GM18502 (cell line): Measurements from ENCODE around the gene ABHD18.
"Not testable (repeated sequence)": the region's sequence is repeated elsewhere in the genome, so short reads cannot be mapped to it uniquely, and the experiment has no call there.

Experiments
- ATAC-seq: cut with Tn5 transposase; IDR thresholded peaks from one replicate; pipeline ENCODE4 v1.9.1; 2021; ENCODE audit warnings: mild to moderate bottlenecking; ENCODE audit not compliant: unreplicated experiment, poor library complexity

ABHD18 gene

GRCh38 chr4:127965062-127965802 is at the start of gene ABHD18, which contains the start of gene MFSD8:
Gene ABHD18 (plus strand): TSS chr4:127965406. CDS start chr4:127982956, 17,550 bp downstream.
Gene MFSD8 (minus strand): TSS chr4:127965173. CDS start chr4:127965133, 40 bp downstream.
- ATAC-seq = peak; percentile 96

DNA sequence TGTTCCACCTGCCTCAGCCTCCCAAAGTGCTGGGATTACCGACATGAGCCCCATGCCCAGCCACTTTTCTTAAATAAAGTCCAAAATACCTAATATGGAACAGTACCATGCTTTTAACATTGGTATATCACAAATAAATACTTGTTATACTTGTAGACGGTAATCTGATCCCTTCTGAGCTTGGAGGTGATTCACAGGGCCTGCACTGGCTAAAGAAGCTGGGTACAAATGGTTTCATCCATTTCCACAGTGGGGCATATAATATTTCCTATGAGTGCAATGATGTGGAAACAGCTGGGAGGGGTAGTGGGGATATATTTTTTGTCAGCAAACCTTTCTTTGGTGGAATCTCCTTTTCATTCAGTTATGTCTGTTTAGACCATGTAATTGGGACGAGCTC is 48.7 kb upstream of the ABHD18 start:
- ATAC-seq = no peak

DNA sequence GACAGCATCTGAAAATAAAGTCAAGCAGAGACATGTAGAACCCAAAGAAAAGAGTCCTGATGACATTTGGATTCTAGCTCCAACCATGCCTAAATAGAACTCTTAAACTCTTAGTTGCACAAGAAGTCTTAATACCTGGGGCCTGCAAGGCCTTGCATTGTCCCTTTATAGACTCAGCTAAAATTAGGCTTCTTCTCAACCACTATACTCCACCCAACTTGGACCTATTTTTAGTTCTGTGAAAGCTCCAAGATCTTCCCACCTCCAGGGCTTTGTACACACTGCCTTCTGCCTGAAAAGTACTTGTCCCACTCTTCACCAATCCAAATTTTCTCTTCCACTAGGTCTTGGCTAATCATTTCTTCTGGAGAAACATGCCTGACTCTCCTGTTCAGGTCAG is 48.1 kb upstream of the ABHD18 start:
- no peak for ATAC-seq

DNA sequence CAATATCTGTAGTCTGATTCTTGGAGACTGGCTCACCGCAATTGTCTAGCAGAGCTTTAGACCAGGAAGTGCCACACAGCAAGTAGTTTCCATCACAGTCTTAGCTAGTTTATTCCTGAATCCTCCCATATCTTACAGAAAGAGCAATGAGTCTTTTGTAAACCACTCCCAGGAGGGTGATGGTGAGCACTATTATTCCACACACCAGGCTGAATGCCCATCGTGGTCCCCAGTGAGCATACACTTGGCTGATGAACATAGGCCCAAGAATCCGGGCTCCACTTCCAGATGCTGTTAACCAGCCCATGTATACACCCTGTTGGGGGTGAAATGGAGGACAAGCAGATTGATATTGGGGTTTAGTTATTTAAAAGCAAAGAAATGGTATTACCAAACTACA is 44.7 kb upstream of the ABHD18 start:
- no peak for ATAC-seq

GRCh38 chr4:127922226-127922625 is 43.0 kb upstream of the ABHD18 start:
- no peak for ATAC-seq

DNA sequence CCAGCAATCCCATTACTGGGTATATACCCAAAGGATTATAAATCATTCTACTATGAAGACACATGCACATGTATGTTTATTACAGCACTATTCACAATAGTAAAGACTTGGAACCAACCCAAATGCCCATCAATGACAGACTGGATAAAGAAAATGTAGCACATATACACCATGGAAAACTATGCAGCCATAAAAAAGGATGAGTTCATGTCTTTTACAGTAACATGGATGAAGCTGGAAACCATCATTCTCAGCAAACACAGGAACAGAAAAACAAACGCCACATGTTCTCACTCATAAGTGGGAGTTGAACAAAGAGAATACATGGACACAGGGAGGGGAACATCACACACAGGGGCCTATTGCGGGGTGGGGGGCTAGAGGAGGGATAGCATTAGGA is 39.5 kb upstream of the ABHD18 start:
- not testable (repeated sequence) for ATAC-seq

GRCh38 chr4:127930175-127930574 is 35.0 kb upstream of the ABHD18 start:
- no peak for ATAC-seq

GRCh38 chr4:127931836-127932235 is 33.4 kb upstream of the ABHD18 start:
- ATAC-seq = not testable (repeated sequence)

- no peak for ATAC-seq
These were observed 28.2 kb upstream of the ABHD18 start for GRCh38 chr4:127936974-127937373.

- ATAC-seq = no peak
These were observed 8.1 kb upstream of the ABHD18 start for GRCh38 chr4:127957105-127957504.

DNA sequence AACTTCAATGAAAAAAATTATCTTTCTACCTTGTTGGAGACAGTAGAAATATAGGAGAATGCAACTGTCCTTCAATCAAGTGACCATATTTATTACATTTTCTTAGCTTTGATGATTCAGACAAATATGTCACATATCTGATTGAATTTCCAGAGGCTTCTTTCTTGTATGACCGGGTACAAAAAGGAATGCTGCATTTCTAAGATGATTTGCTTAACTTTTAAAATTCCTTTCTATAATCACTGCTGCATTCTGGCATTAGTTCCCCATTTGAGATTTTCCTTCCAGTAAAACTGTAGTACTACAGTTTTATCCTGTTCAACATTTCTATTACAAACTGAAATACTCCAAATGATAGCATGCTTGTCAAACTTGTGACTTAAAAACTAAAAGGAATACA is 5.4 kb upstream of the ABHD18 start:
- no peak for ATAC-seq

DNA sequence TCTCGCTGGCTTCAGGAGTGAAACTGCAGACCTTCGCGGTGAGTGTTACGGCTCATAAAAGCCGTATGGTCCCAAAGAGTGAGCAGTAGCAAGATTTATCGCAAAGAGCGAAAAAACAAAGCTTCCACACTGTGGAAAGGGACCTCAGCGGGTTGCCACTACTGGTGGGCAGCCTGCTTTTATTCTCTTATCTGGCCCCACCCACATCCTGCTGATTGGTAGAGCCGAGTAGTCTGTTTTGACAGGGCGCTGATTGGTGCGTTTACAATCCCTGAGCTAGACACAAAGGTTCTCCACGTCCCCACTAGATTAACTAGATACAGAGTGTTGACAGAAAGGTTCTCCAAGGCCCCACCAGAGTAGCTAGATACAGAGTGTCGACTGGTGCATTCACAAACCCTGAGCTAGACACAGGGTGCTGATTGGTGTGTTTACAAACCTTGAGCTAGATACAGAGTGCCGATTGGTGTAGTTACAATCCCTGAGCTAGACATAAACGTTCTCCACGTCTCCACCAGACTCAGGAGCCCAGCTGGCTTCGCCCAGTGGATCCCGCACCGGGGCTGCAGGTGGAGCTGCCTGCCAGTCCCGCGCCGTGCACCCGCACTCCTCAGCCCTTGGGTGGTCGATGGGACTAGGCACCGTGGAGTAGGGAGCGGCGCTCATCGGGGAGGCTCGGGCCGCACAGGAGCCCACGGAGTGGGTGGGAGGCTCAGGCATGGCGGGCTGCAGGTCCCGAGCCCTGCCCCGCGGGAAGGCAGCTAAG is 1.4 kb upstream of the ABHD18 start:
- not testable (repeated sequence) for ATAC-seq

DNA sequence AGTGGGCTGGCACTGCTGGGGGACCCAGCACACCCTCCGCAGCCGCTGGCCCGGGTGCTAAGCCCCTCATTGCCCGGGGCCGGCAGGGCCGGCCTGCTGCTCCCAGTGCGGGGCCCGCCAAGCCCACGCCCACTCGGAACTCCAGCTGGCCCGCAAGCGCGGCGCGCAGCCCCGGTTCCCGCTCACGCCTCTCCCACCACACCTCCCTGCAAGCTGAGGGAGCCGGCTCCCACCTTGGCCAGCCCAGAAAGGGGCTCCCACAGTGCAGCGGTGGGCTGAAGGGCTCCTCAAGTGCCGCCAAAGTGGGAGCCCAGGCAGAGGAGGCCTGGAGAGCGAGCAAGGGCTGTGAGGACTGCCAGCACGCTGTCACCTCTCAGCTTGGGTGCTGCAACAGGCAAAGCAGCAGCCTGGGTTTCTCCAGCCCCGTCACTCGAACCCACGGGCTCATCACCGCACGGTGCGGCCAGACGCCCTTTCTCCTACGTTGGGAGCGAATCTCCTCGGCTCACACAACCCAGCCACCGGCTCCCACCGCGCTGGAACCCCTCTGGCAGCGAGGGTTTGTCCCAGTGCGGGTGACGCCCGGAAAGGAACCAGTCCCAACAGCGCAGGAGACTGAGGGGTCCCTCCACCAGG is 662 bp upstream of the ABHD18 start:
- peak; percentile 28 for ATAC-seq

DNA sequence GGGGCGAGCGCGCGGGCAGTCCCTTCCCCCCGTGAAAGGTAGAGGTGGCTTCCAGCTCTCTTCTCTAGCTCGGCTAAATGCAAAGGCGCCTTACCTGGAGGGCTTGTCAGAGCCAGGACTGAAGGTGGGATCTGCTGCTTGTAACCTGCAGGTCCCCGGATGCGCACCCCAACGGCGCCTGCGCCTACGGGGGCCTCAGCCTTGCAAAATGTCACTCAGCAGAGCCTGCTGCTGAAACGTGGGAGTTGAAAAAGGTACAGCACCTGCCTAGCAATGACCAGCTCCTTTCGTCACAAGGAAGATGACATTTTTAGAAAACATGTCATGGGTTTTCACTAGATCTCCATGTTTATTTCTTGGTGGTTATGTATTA is 583 bp downstream of the ABHD18 start:
- peak; percentile 36 for ATAC-seq

GRCh38 chr4:127967141-127967775 is 2.1 kb downstream of the ABHD18 start:
- ATAC-seq = no peak

DNA sequence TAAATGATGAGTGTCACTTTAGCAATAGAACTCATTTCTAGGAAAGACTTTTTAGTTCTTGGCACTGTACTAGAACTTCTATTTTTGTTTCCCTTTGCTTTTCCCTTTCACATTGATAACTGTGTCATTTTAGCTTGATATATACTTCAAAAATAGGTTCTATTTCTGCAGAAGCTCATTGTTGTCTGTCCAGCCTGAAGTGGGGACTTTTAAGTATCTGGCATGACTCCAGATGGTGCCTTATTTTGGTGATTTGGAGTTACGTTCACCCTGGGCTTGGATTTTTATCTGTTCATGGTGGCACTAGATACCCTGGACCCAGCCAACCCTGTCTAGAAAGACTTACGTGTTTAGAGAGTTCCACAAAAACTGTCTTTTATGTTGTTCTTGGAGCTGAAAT is 3.4 kb downstream of the ABHD18 start:
- ATAC-seq = no peak

DNA sequence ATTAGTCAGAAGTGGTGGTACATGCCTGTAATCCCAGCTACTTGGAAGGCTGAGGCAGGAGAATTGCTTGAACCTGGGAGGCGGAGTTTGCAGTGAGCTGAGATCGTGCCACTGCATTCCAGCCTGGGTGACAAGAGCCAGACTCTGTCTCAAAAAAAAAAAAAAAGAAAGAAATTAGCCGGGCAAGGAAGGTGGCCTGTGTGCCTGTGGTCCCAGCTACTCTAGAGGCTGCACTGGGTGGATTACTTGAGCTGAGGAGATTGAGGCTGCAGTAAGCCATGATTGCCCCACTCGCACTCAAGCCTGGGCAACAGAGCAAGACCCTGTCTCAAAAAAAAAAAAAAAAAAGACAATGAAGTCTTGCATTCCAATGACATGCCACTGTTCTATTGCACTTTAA is 5.7 kb downstream of the ABHD18 start:
- not testable (repeated sequence) for ATAC-seq

GRCh38 chr4:127975121-127975770 is 10.0 kb downstream of the ABHD18 start:
- ATAC-seq = no peak

DNA sequence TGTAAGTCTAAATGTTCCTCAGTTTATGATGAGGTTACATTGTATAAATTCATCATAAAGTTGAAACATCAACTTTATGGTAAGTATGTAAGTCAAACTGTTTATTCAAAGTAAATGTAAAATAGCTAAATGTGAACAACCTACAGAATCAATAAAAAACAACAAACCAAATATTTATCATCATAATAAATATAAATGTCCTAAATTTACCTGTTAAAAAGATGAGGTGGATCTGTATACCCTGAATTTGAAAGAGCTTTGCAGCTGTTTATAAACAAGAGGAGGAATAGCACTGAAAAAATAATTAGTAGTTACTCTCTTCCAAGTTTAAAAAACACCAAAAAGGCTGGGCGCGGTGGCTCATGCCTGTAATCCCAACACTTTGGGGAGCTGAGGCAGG is 13.7 kb downstream of the ABHD18 start:
- no peak for ATAC-seq

- ATAC-seq = no peak
These were observed 17.2 kb downstream of the ABHD18 start for GRCh38 chr4:127982445-127982844.
